SK-N-SH (cell line): Measurements from ENCODE around the gene CSTF3. TPM values are rescaled to one million over a fixed set of nuclear protein-coding genes. Genes with fewer than 3 reads are reported as not detected.
A peak's percentile ranks its signal among the peaks of the same experiment; 100 is the strongest.
"Not testable (repeated sequence)": the region's sequence is repeated elsewhere in the genome, so short reads cannot be mapped to it uniquely, and the experiment has no call there.

Source experiments
- CTCF ChIA-PET: fragments of 300-600, 350-600 bp; formaldehyde crosslinking; extraction: SDS; loops from one replicate; lab custom pipeline; 2021; lab: Yijun Ruan, JAX
- POLR2A ChIA-PET: fragments of 350-600 bp; sonication (Branson Sonifier 250); formaldehyde crosslinking; extraction: SDS; loops from one replicate; lab custom pipeline; 2020; ENCODE audit warnings: antibody characterized with exemption, inconsistent platforms; lab: Yijun Ruan, JAX
- DNase-seq: peaks from one replicate; pipeline ENCODE4 v3.0.0; 2012
- H2AFZ ChIP-seq: fragments of 200-600 bp; sonication (generic); 2 replicates; pipeline ENCODE4 v1.8.1; 2016; ENCODE audit warnings: antibody characterized with exemption, mild to moderate bottlenecking, low read depth
- H3F3A ChIP-seq: fragments of 200-600 bp; sonication (generic); replicated peaks from 2 replicates; pipeline ENCODE3; 2016; ENCODE audit warnings: antibody characterized with exemption, mild to moderate bottlenecking; ENCODE audit not compliant: insufficient read depth
- H3K27ac ChIP-seq, 2 experiments: fragments of 200-500 bp in 1 of 2; fragments of 200-600 bp in 1 of 2; sonication (Bioruptor generic) in 1 of 2; sonication (generic), shearing (Covaris generic) in 1 of 2; 2 replicates each; pipeline versions ENCODE4 v1.5.1 to v1.6.1; 2014 to 2016; ENCODE audit warnings: low read depth in 2 of 2, inconsistent platforms in 1 of 2, low read length in 1 of 2, mild to moderate bottlenecking in 1 of 2, mixed read lengths in 1 of 2
- H3K27me3 ChIP-seq: fragments of 200-600 bp; sonication (generic), shearing (Covaris generic); 2 replicates; pipeline ENCODE4 v1.6.1; 2016; ENCODE audit warnings: mixed run types; ENCODE audit not compliant: insufficient read depth
- H3K36me3 ChIP-seq, 2 experiments: fragments of 200-500 bp in 1 of 2; fragments of 200-600 bp in 1 of 2; sonication (Bioruptor generic) in 1 of 2; sonication (generic) in 1 of 2; replicated peaks in 1 of 2; 2 replicates each; pipeline versions ENCODE3 to v1.5.1; 2014 to 2016; ENCODE audit warnings: low read length in 1 of 2, mild to moderate bottlenecking in 1 of 2; ENCODE audit not compliant: insufficient read depth in 2 of 2, control insufficient read depth in 1 of 2
- H3K4me1 ChIP-seq, 2 experiments: fragments of 200-500 bp in 1 of 2; fragments of 200-600 bp in 1 of 2; sonication (Bioruptor generic) in 1 of 2; sonication (generic), shearing (Covaris generic) in 1 of 2; 2 replicates each; pipeline versions ENCODE4 v1.5.1 to v1.6.1; 2014 to 2016; ENCODE audit warnings: low read depth in 1 of 2, low read length in 1 of 2, mixed run types in 1 of 2; ENCODE audit not compliant: insufficient read depth in 2 of 2, control insufficient read depth in 1 of 2
- H3K4me2 ChIP-seq: fragments of 200-600 bp; sonication (generic), shearing (Covaris generic); 2 replicates; pipeline ENCODE4 v1.6.1; 2017; ENCODE audit warnings: mixed run types
- H3K4me3 ChIP-seq, 2 experiments: fragments of 200-500 bp in 1 of 2; fragments of 200-600 bp in 1 of 2; sonication (Bioruptor generic) in 1 of 2; sonication (generic), shearing (Covaris generic) in 1 of 2; 2 replicates each; pipeline versions ENCODE4 v1.5.1 to v1.8.1; 2014 to 2016; ENCODE audit warnings: low read depth in 2 of 2, inconsistent platforms in 1 of 2, low read length in 1 of 2, mild to moderate bottlenecking in 1 of 2, mixed read lengths in 1 of 2, moderate library complexity in 1 of 2
- H3K79me2 ChIP-seq: fragments of 200-600 bp; sonication (generic); 2 replicates; pipeline ENCODE4 v1.8.1; 2017; ENCODE audit warnings: mild to moderate bottlenecking; ENCODE audit not compliant: insufficient read depth
- H3K9ac ChIP-seq: fragments of 200-600 bp; sonication (generic); 2 replicates; pipeline ENCODE4 v1.6.1; 2017; ENCODE audit warnings: mixed run types
- H3K9me2 ChIP-seq: fragments of 200-600 bp; sonication (generic); 2 replicates; pipeline ENCODE4 v1.6.1; 2017; ENCODE audit warnings: mixed run types
- H3K9me3 ChIP-seq: fragments of 200-600 bp; sonication (generic); 2 replicates; pipeline ENCODE4 v1.6.1; 2017; ENCODE audit warnings: mixed run types, mild to moderate bottlenecking, moderate library complexity
- H4K20me1 ChIP-seq: fragments of 200-600 bp; sonication (generic); 2 replicates; pipeline ENCODE4 v1.6.1; 2017; ENCODE audit warnings: mild to moderate bottlenecking, mixed run types; ENCODE audit not compliant: insufficient read depth
- CHD2 ChIP-seq: fragments of 150-350 bp; IDR thresholded peaks from 2 replicates; pipeline ENCODE4 v1.6.1; 2018; ENCODE audit warnings: low read length; ENCODE audit not compliant: partially characterized antibody
- ELF1 ChIP-seq: IDR thresholded peaks from 2 replicates; pipeline ENCODE4 v1.4.0; 2012
- EP300 ChIP-seq, 2 experiments: IDR thresholded peaks; 2 replicates each; pipeline versions ENCODE4 v1.4.0 to v1.6.1; 2012; ENCODE audit warnings: borderline replicate concordance in 1 of 2, low read depth in 1 of 2, low read length in 1 of 2
- FOSL2 ChIP-seq: IDR thresholded peaks from 2 replicates; pipeline ENCODE4 v1.4.0; 2012; ENCODE audit warnings: low read depth, mild to moderate bottlenecking, moderate library complexity, borderline replicate concordance
- FOXM1 ChIP-seq: IDR thresholded peaks from 2 replicates; pipeline ENCODE4 v1.4.0; 2012; ENCODE audit warnings: low read depth, mild to moderate bottlenecking
- GATA2 ChIP-seq: sonication (generic); formaldehyde crosslinking; IDR thresholded peaks from 2 replicates; pipeline ENCODE4 v1.5.0; 2020; ENCODE audit warnings: mild to moderate bottlenecking, missing genetic modification reagents
- JUND ChIP-seq: IDR thresholded peaks from 2 replicates; pipeline ENCODE4 v1.4.0; 2012
- MXI1 ChIP-seq: IDR thresholded peaks from 2 replicates; pipeline ENCODE4 v1.6.1; 2012; ENCODE audit warnings: mild to moderate bottlenecking, low read depth, low read length, improper control_type of control experiment
- SIN3A ChIP-seq: IDR thresholded peaks from 2 replicates; pipeline ENCODE4 v1.6.1; 2012; ENCODE audit warnings: low read depth, mild to moderate bottlenecking, low read length, moderate library complexity, borderline replicate concordance
- TAF1 ChIP-seq: IDR thresholded peaks from 2 replicates; pipeline ENCODE4 v1.6.1; 2012; ENCODE audit warnings: low read depth, mild to moderate bottlenecking, low read length, moderate library complexity, borderline replicate concordance
- YY1 ChIP-seq: IDR thresholded peaks from 2 replicates; pipeline ENCODE4 v1.4.0; 2012; ENCODE audit warnings: low read depth, mild to moderate bottlenecking
- WGBS: methylation state at CpG from one replicate; pipeline ENCODE4 v1.1.6; 2017; ENCODE audit warnings: low lambda C conversion rate; 5-methylcytosine and 5-hydroxymethylcytosine counted together
- polyA plus RNA-seq, 3 experiments: library from polyadenylated mRNA; depleted of rRNA; stranded (reverse); fragments of >200 nt; gene quantifications; 2 replicates each; pipeline ENCODE4 v1.2.3, GENCODE V29; 2012
- TF ChIP-seq, protein P1 (sequence below): IDR thresholded peaks from 2 replicates; pipeline ENCODE4 v1.6.1; 2012; ENCODE audit warnings: mild to moderate bottlenecking, low read depth, low read length, moderate library complexity
- TF ChIP-seq, protein P2 (sequence below): IDR thresholded peaks from 2 replicates; pipeline ENCODE4 v1.4.0; 2012; ENCODE audit warnings: low read depth
- TF ChIP-seq, protein P3 (sequence below): IDR thresholded peaks from 2 replicates; pipeline ENCODE4 v1.4.0; 2012; ENCODE audit warnings: low read depth, borderline replicate concordance

The CSTF3 gene
- polyA plus RNA-seq, 1 of the 3 experiments (the other 2 are of a cell fraction) = 26.3 TPM

DNA sequence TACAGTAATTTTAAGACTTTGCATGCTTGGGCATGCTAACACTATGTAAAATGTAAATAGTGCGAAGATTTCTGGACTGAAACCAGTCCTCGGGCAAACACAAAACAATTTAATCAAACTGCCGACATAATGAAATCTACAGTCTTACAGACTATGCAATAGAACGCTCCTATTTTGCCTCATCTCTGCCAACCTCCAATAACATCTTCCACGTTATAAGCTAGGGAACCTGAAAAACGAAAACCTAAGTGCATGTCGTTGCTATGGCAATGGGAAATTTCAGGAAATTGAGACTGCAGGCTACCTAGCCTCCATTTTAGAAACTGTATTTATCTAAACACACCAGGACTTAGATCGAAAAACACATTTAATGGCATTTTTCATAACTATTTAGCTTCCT, 1.1 kb downstream of the CSTF3 start:
- CTCF ChIA-PET = interaction anchor here (0.6 to 1.1 kb wide), 2 partner anchors 14 to 50 kb away, joined by 3 read pairs; no protein-coding TSS in a partner anchor
- Histone ChIP-seq H3K36me3 (peaks cover 2 to 15% of the 10 kb centered on the region in 2 experiments), H3K27ac (peak overlapping the region; percentile 82 to 84), H3K9me2 (no peaks in the 10 kb centered on the region), H3K4me2 (peak overlapping the region; percentile 72), H3K9me3 (no peaks in the 10 kb centered on the region), H3K4me1 (peaks cover 2 to 36% of the 10 kb centered on the region in 2 experiments; a peak in 3 of 4 replicates), H3K4me3 (peak overlapping the region; percentile 77 to 86), H3K9ac (peak overlapping the region; percentile 95), H2AFZ (no peak overlapping the region), H4K20me1 (peaks cover 43% of the 10 kb centered on the region), H3K79me2 (peaks cover 67% of the 10 kb centered on the region), H3K27me3 (no peaks in the 10 kb centered on the region), H3F3A (peaks cover 14% of the 10 kb centered on the region)
- peak; percentile 32 for DNase-seq
- POLR2A ChIA-PET = interaction anchor here (1.9 kb wide), 1 partner anchor 541 kb away, joined by 5 read pairs; the partner anchor contains the start of gene C11orf91
- WGBS = 3% methylated on average over 8 of the region's 8 CpGs
- TF ChIP-seq JUND (no peak), YY1 (peak; percentile 25; the same call in 1 of the 2 replicates), MXI1 (peak; percentile 70; the same call in 1 of the 2 replicates)
- TF ChIP-seq, protein P1, sequence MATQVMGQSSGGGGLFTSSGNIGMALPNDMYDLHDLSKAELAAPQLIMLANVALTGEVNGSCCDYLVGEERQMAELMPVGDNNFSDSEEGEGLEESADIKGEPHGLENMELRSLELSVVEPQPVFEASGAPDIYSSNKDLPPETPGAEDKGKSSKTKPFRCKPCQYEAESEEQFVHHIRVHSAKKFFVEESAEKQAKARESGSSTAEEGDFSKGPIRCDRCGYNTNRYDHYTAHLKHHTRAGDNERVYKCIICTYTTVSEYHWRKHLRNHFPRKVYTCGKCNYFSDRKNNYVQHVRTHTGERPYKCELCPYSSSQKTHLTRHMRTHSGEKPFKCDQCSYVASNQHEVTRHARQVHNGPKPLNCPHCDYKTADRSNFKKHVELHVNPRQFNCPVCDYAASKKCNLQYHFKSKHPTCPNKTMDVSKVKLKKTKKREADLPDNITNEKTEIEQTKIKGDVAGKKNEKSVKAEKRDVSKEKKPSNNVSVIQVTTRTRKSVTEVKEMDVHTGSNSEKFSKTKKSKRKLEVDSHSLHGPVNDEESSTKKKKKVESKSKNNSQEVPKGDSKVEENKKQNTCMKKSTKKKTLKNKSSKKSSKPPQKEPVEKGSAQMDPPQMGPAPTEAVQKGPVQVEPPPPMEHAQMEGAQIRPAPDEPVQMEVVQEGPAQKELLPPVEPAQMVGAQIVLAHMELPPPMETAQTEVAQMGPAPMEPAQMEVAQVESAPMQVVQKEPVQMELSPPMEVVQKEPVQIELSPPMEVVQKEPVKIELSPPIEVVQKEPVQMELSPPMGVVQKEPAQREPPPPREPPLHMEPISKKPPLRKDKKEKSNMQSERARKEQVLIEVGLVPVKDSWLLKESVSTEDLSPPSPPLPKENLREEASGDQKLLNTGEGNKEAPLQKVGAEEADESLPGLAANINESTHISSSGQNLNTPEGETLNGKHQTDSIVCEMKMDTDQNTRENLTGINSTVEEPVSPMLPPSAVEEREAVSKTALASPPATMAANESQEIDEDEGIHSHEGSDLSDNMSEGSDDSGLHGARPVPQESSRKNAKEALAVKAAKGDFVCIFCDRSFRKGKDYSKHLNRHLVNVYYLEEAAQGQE = no peak

DNA sequence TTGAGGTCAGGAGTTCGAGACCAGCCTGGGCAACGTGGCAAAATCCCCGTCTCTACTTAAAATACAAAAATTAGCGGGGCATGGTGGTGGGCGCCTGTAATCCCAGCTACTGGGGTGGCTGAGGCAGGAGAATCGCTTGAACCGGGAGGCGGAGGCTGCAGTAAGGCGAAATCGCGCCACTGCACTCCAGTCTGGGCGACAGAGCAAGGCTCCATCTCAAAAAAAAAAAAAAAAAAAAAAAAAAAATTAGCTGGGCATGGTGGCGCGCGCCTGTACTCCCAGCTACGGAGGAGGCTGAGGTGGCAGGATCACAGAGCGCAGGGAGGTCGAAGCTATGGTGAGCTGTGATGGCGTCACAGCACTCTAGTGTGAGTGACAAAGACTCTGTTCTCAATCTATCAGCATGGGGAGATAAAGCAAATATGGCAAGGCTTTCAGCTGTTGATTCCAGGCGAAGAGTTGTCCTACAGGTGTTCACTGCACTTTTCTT, 1.9 kb downstream of the CSTF3 start:
- POLR2A ChIA-PET, CTCF ChIA-PET, H3K27me3 ChIP-seq, H2AFZ ChIP-seq, H3K9me2 ChIP-seq, H3K9me3 ChIP-seq, DNase-seq, H3K27ac ChIP-seq: not testable (repeated sequence)
- peaks cover 2 to 36% of the 10 kb centered on the region in 2 experiments; a peak in 3 of 4 replicates for H3K4me1 ChIP-seq
- peaks cover 2 to 18% of the 10 kb centered on the region in 2 experiments for H3K36me3 ChIP-seq
- H4K20me1 ChIP-seq = peaks cover 50% of the 10 kb centered on the region
- WGBS = 89% methylated on average over 20 of the region's 20 CpGs
- H3F3A ChIP-seq = peaks cover 14% of the 10 kb centered on the region
- peak overlapping the region; percentile 77 to 86 for H3K4me3 ChIP-seq
- peaks cover 74% of the 10 kb centered on the region for H3K79me2 ChIP-seq
- H3K4me2 ChIP-seq = peak overlapping the region; percentile 72
- H3K9ac ChIP-seq = peak overlapping the region; percentile 95; the same call in 1 of the 2 replicates

DNA sequence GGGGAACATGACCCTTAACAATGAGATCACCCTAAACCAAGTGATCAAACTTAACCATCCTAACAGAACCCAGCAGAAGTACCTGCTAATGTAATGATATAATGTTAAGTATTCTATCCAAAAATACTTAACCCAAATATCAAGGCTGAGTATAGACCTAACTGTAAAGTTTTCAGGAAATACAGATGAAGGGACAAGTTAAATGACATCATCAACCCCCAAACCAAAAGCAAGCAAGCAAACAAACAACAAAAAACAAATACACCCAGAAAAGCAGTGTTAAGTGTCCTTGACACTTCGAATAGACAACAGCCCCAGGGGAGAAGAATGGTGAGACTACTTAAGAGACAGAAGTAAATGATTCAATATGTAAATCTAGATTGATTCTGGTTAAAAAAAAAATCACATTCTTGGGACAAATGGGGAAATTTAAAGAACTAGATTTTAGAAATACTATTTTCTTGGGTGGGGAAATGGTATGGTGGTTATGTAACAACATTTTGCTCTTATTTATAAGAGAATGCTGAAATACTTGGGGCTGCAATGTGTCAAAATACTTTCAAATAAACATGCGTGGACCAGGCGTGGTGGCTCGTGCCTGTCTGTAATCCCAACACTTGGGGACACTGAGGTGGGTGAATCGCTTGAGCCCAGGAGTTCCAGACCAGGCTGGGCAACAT, 2.5 kb downstream of the CSTF3 start:
- peak overlapping the region; percentile 72 for H3K4me2 ChIP-seq
- DNase-seq = no peak
- H3K4me1 ChIP-seq = peaks cover 2 to 36% of the 10 kb centered on the region in 2 experiments; a peak in 3 of 4 replicates
- no peaks in the 10 kb centered on the region for H3K9me2 ChIP-seq
- H3F3A ChIP-seq = peaks cover 14% of the 10 kb centered on the region
- POLR2A ChIA-PET = no interaction called here
- H3K9ac ChIP-seq = no peak overlapping the region
- CTCF ChIA-PET = no interaction called here
- H4K20me1 ChIP-seq = peaks cover 57% of the 10 kb centered on the region
- H3K27me3 ChIP-seq = no peaks in the 10 kb centered on the region
- H3K9me3 ChIP-seq = no peaks in the 10 kb centered on the region
- peaks cover 2 to 22% of the 10 kb centered on the region in 2 experiments for H3K36me3 ChIP-seq
- H3K79me2 ChIP-seq = peaks cover 81% of the 10 kb centered on the region
- 77% methylated on average over 5 of the region's 5 CpGs for WGBS
- H3K27ac ChIP-seq = peak overlapping the region in 1 of 2 experiments; percentile 32; a peak in 2 of 4 replicates
- H3K4me3 ChIP-seq = peak overlapping the region; percentile 10 to 30
- no peak overlapping the region for H2AFZ ChIP-seq
- TF ChIP-seq FOXM1 (no peak), FOSL2 (no peak), EP300 (IDR thresholded peaks at IDR 0.05; ENCODE audit: borderline replicate concordance in 1 of 2, low read depth in 1 of 2, low read length in 1 of 2) (no peak), JUND (no peak), CHD2 (no peak), ELF1 (no peak), GATA2 (CRISPR knock-in tag) (no peak), TAF1 (no peak), SIN3A (no peak)
- TF ChIP-seq, protein P2, sequence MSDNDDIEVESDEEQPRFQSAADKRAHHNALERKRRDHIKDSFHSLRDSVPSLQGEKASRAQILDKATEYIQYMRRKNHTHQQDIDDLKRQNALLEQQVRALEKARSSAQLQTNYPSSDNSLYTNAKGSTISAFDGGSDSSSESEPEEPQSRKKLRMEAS = no peak
- TF ChIP-seq, protein P3, sequence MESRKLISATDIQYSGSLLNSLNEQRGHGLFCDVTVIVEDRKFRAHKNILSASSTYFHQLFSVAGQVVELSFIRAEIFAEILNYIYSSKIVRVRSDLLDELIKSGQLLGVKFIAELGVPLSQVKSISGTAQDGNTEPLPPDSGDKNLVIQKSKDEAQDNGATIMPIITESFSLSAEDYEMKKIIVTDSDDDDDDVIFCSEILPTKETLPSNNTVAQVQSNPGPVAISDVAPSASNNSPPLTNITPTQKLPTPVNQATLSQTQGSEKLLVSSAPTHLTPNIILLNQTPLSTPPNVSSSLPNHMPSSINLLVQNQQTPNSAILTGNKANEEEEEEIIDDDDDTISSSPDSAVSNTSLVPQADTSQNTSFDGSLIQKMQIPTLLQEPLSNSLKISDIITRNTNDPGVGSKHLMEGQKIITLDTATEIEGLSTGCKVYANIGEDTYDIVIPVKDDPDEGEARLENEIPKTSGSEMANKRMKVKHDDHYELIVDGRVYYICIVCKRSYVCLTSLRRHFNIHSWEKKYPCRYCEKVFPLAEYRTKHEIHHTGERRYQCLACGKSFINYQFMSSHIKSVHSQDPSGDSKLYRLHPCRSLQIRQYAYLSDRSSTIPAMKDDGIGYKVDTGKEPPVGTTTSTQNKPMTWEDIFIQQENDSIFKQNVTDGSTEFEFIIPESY = no peak
